Endothelial cell of umbilical vein (primary cell): Measurements from ENCODE around the gene SCAP. TPM values are rescaled to one million over a fixed set of nuclear protein-coding genes. Genes with fewer than 3 reads are reported as not detected.

ENCODE experiments used
- BruUV-seq: library from RNA; stranded (reverse); fragments of 400-500 nt; replicated peaks from 2 replicates; lab custom pipeline; 2021; lab: Mats Ljungman, UMichigan
- CTCF ChIA-PET: fragments of 300-600, 350-600 bp; sonication (Branson Sonifier 250); formaldehyde crosslinking; loops from one replicate; lab custom pipeline; 2021; ENCODE audit warnings: antibody characterized with exemption, inconsistent platforms; lab: Charles Lee
- POLR2A ChIA-PET: fragments of 300-600, 350-600 bp; sonication (Branson Sonifier 250); formaldehyde crosslinking; loops from one replicate; lab custom pipeline; 2021; ENCODE audit warnings: antibody characterized with exemption, inconsistent platforms; lab: Charles Lee
- DNase-seq: peaks from one replicate; pipeline ENCODE4 v3.0.0-alpha.2; 2011; ENCODE audit warnings: low read depth, low spot score
- FAIRE-seq: peaks from 2 replicates; lab custom pipeline; 2011; peaks lifted over from hg19 to GRCh38; lab: Jason Lieb, UNC
- H2AFZ ChIP-seq: 2 replicates; pipeline ENCODE4 v1.6.0; 2012; ENCODE audit warnings: low read depth, low read length, control low read depth, inconsistent platforms
- H3K27ac ChIP-seq: 2 replicates; pipeline ENCODE4 v1.5.1; 2011; ENCODE audit warnings: low read depth, mild to moderate bottlenecking, control low read depth, low read length, moderate library complexity; ENCODE audit not compliant: insufficient read depth
- H3K27me3 ChIP-seq, 2 experiments: 2 replicates each; pipeline versions ENCODE4 v1.6.0 to v1.6.1; 2011; ENCODE audit warnings: low read length in 2 of 2, mixed read lengths in 1 of 2; ENCODE audit not compliant: control insufficient read depth in 2 of 2, insufficient read depth in 2 of 2
- H3K36me3 ChIP-seq, 2 experiments: 2 replicates in 1 of 2; 3 replicates in 1 of 2; pipeline ENCODE4 v1.5.1; 2011; ENCODE audit warnings: low read length in 2 of 2, mild to moderate bottlenecking in 1 of 2, moderate library complexity in 1 of 2; ENCODE audit not compliant: control insufficient read depth in 2 of 2, insufficient read depth in 2 of 2; ENCODE audit errors: extremely low read depth in 1 of 2
- H3K4me1 ChIP-seq: 3 replicates; pipeline ENCODE4 v1.5.1; 2011; ENCODE audit warnings: mild to moderate bottlenecking, low read length; ENCODE audit not compliant: control insufficient read depth, insufficient read depth; ENCODE audit errors: extremely low read depth
- H3K4me2 ChIP-seq: 2 replicates; pipeline ENCODE4 v1.6.1; 2011; ENCODE audit warnings: low read length, control low read depth, mixed read lengths; ENCODE audit not compliant: insufficient read depth
- H3K4me3 ChIP-seq, 3 experiments: fragments of 200-600 bp in 1 of 3; sonication (generic), shearing (Covaris generic) in 1 of 3; replicated peaks in 1 of 3; 2 replicates each; pipeline ENCODE4 v1.5.1; 2011 to 2016; ENCODE audit warnings: control low read depth in 3 of 3, low read length in 3 of 3, mild to moderate bottlenecking in 2 of 3, inconsistent platforms in 1 of 3, low read depth in 1 of 3, moderate library complexity in 1 of 3; ENCODE audit not compliant: insufficient read depth in 1 of 3
- H3K79me2 ChIP-seq: 2 replicates; pipeline ENCODE4 v1.6.0; 2012; ENCODE audit warnings: low read length, inconsistent platforms; ENCODE audit not compliant: control insufficient read depth, insufficient read depth
- H3K9ac ChIP-seq: replicated peaks from 2 replicates; pipeline ENCODE3; 2011; ENCODE audit warnings: low read length, control low read depth; ENCODE audit not compliant: insufficient read depth; ENCODE audit errors: extremely low read depth
- H3K9me1 ChIP-seq: replicated peaks from 3 replicates; pipeline ENCODE4 v1.6.0; 2011; ENCODE audit warnings: mild to moderate bottlenecking, low read length; ENCODE audit not compliant: control insufficient read depth, insufficient read depth; ENCODE audit errors: extremely low read depth
- H3K9me3 ChIP-seq: replicated peaks from 2 replicates; pipeline ENCODE4 v1.5.1; 2012; ENCODE audit warnings: low read length, inconsistent platforms; ENCODE audit not compliant: control insufficient read depth, insufficient read depth
- H4K20me1 ChIP-seq: replicated peaks from 2 replicates; pipeline ENCODE3; 2011; ENCODE audit warnings: mild to moderate bottlenecking, low read length; ENCODE audit not compliant: control insufficient read depth, insufficient read depth; ENCODE audit errors: extremely low read depth
- CTCF ChIP-seq, 2 donors: IDR thresholded peaks; 1 replicate in 1 of 2; 2 replicates in 1 of 2; pipeline ENCODE4 v1.5.1; 2011; ENCODE audit warnings: low read length in 2 of 2, mild to moderate bottlenecking in 2 of 2, moderate library complexity in 2 of 2, control low read depth in 1 of 2, inconsistent platforms in 1 of 2, low read depth in 1 of 2; ENCODE audit not compliant: insufficient read depth in 1 of 2; ENCODE audit errors: extremely low read depth in 1 of 2
- EZH2 ChIP-seq: IDR thresholded peaks from 2 replicates; pipeline ENCODE4 v1.6.1; 2012; ENCODE audit warnings: borderline replicate concordance, low read depth, mild to moderate bottlenecking, moderate library complexity, low read length, inconsistent platforms; ENCODE audit not compliant: severe bottlenecking
- FOS ChIP-seq: IDR thresholded peaks from 2 replicates; pipeline ENCODE4 v1.6.1; 2011; ENCODE audit warnings: mild to moderate bottlenecking, low read length, moderate library complexity, borderline replicate concordance; ENCODE audit not compliant: insufficient read depth
- GATA2 ChIP-seq: IDR thresholded peaks from 2 replicates; pipeline ENCODE4 v1.7.0; 2011; ENCODE audit warnings: low read depth, mild to moderate bottlenecking, moderate library complexity, mixed read lengths, low read length; ENCODE audit not compliant: insufficient read length, insufficient read depth
- JUN ChIP-seq: IDR thresholded peaks from 2 replicates; pipeline ENCODE4 v1.6.1; 2011; ENCODE audit warnings: borderline replicate concordance, low read depth; ENCODE audit not compliant: insufficient read length, insufficient read depth
- MAX ChIP-seq: IDR thresholded peaks from 2 replicates; pipeline ENCODE4 v1.6.1; 2011; ENCODE audit not compliant: insufficient read depth, insufficient read length
- MYC ChIP-seq: IDR thresholded peaks from one replicate; pipeline ENCODE4 v1.6.1; 2011; ENCODE audit warnings: mild to moderate bottlenecking, low read depth, low read length
- POLR2A ChIP-seq: IDR thresholded peaks from 2 replicates; pipeline ENCODE4 v1.6.1; 2012; ENCODE audit warnings: low read depth, mild to moderate bottlenecking, control low read depth, low read length
- POLR2AphosphoS5 ChIP-seq: IDR thresholded peaks from 2 replicates; pipeline ENCODE4 v1.6.1; 2012; ENCODE audit warnings: low read depth, mild to moderate bottlenecking, control low read depth, low read length, moderate library complexity; ENCODE audit not compliant: insufficient read depth
- dilution Hi-C: fragments of 300-500 bp; cut with MboI; formaldehyde crosslinking; loops from one replicate; pipeline ENCODE4 v1.15.0; 2019; ENCODE audit warnings: low sequenced_read_pairs; ENCODE audit not compliant: extremely low pct_ligation_motif_present
- intact Hi-C: fragments of 100-400 bp; cut with micrococcal nuclease; formaldehyde crosslinking; loops from one replicate; pipeline ENCODE4 v1.10.0; 2022
- polyA plus RNA-seq, 4 experiments: library from polyadenylated mRNA; depleted of rRNA in 3 of 4; stranded (reverse) in 3 of 4; unstranded in 1 of 4; fragments of >200 nt; gene quantifications; 2 replicates each; pipeline versions ENCODE4 v1.2.1 to v1.2.3, GENCODE V29; 2011 to 2012; ENCODE audit warnings: missing spikeins in 1 of 4
- total RNA-seq: library from RNA; stranded (reverse); gene quantifications from 2 replicates; pipeline ENCODE4 v1.2.3, GENCODE V29; 2021

Gene SCAP
- total and polyA plus RNA-seq, 2 donors (not counting 3 experiments of a cell fraction or from before 2014, with no cell fraction given): 34.7 to 59.0 TPM

- no peak overlapping the region for H3K9ac ChIP-seq
- no peaks in the 10 kb centered on the region for H3K79me2 ChIP-seq
- dilution Hi-C loops (no loop called here), intact Hi-C loops (no loop called here)
- H3K27me3 ChIP-seq: no peaks in the 10 kb centered on the region
- no peaks in the 10 kb centered on the region for H4K20me1 ChIP-seq
- no peak overlapping the region for H3K4me3 ChIP-seq
- H3K4me1 ChIP-seq: no peaks in the 10 kb centered on the region
- DNase-seq (no peak), FAIRE-seq (no peak)
- no peak overlapping the region for H3K4me2 ChIP-seq
- ChIA-PET POLR2A (no interaction called here), CTCF (interaction anchor here (0.9 to 1.5 kb wide), 2 partner anchors 9 to 11 kb away, joined by 4 read pairs; partner anchors contain the start of gene SCAP)
- H3K9me3 ChIP-seq: no peaks in the 10 kb centered on the region
- no peak overlapping the region for H2AFZ ChIP-seq
- no peak for TF ChIP-seq CTCF (IDR thresholded peaks at IDR 0.05; ENCODE audit: extremely low read depth in 1 of 2, insufficient read depth in 1 of 2, low read depth in 1 of 2, low read length in 2 of 2)
- no peak for TF ChIP-seq JUN
- no peak for TF ChIP-seq POLR2A
- no peak for TF ChIP-seq GATA2
- no peak for TF ChIP-seq MAX
- TF ChIP-seq MYC: no peak
- TF ChIP-seq FOS: no peak
- TF ChIP-seq EZH2: no peak
- no peak for TF ChIP-seq POLR2AphosphoS5
- no peaks in the 10 kb centered on the region for H3K36me3 ChIP-seq
- H3K9me1 ChIP-seq: no peaks in the 10 kb centered on the region
- H3K27ac ChIP-seq: no peak overlapping the region
- BruUV-seq: no TSS peak
Measured at GRCh38 chr3:47485812-47486211, 10.1 kb upstream of the SCAP start.
